Esophagus muscularis mucosa (tissue), 4 donors: ENCODE results near the gene ZNF337. TPM values are rescaled to one million over a fixed set of nuclear protein-coding genes. Genes with fewer than 3 reads are reported as not detected.
"Not testable (repeated sequence)": the region's sequence is repeated elsewhere in the genome, so short reads cannot be mapped to it uniquely, and the experiment has no call there.

ENCODE experiments used
- DNase-seq: peaks from one replicate; pipeline ENCODE4 v3.0.0-alpha.2; 2017; ENCODE audit errors: extremely low spot score
- H3K27ac ChIP-seq, 4 donors: fragments of 200-600 bp; sonication (generic); replicated peaks in 1 of 4; 1 replicate in 3 of 4; 2 replicates in 1 of 4; pipeline ENCODE4 v1.5.1; 2016 to 2019; ENCODE audit warnings: mild to moderate bottlenecking in 1 of 4
- H3K27me3 ChIP-seq, 4 donors: fragments of 200-600 bp; sonication (generic); one replicate each; pipeline versions ENCODE4 v1.5.1 to v1.6.0; 2016 to 2019
- H3K36me3 ChIP-seq, 4 donors: fragments of 200-600 bp; sonication (generic); one replicate each; pipeline ENCODE4 v1.5.1; 2016 to 2019
- H3K4me1 ChIP-seq, 4 donors: fragments of 200-600 bp; sonication (generic); one replicate each; pipeline ENCODE4 v1.5.1; 2016 to 2019
- H3K4me3 ChIP-seq, 4 donors: fragments of 200-600 bp; sonication (generic); 1 replicate in 2 of 4; 2 replicates in 2 of 4; pipeline ENCODE4 v1.5.1; 2016 to 2019; ENCODE audit warnings: mild to moderate bottlenecking in 4 of 4, moderate library complexity in 1 of 4
- H3K9me3 ChIP-seq, 4 donors: fragments of 200-600 bp; sonication (generic); 1 replicate in 3 of 4; 2 replicates in 1 of 4; pipeline ENCODE4 v1.5.1; 2016 to 2019
- EP300 ChIP-seq: sonication (generic); formaldehyde crosslinking; IDR thresholded peaks from one replicate; pipeline ENCODE4 v1.6.1; 2017; ENCODE audit warnings: antibody characterized with exemption
- POLR2A ChIP-seq: fragments of 450-650 bp; IDR thresholded peaks from one replicate; pipeline ENCODE4 v1.6.1; 2017; ENCODE audit warnings: antibody characterized with exemption, moderate library complexity, mild to moderate bottlenecking, low read depth
- POLR2AphosphoS5 ChIP-seq, 2 donors: sonication (generic); formaldehyde crosslinking; IDR thresholded peaks; one replicate each; pipeline ENCODE4 v1.6.1; 2017; ENCODE audit warnings: antibody characterized with exemption in 2 of 2
- WGBS: methylation state at CpG from one replicate; pipeline ENCODE4 v1.1.5; 2018; 5-methylcytosine and 5-hydroxymethylcytosine counted together
- intact Hi-C: fragments of 100-400 bp; cut with DNase I; formaldehyde crosslinking; loops from one replicate; pipeline ENCODE4 v1.15.1; 2023
- total RNA-seq, 4 donors: library from RNA; depleted of rRNA; stranded (reverse); fragments of >200 nt; gene quantifications; one replicate each; pipeline versions ENCODE4 v1.1.0 to v1.2.1, GENCODE V29; 2016
- TF ChIP-seq, protein P1 (sequence below), 3 experiments: fragments of 200-600 bp in 2 of 3; fragments of 450-650 bp in 1 of 3; sonication (generic) in 2 of 3; IDR thresholded peaks; one replicate each; pipeline ENCODE4 v1.5.1; 2017 to 2019; ENCODE audit warnings: antibody characterized with exemption in 3 of 3, mild to moderate bottlenecking in 2 of 3, moderate library complexity in 1 of 3

The ZNF337 gene
- total RNA-seq, 4 donors from 2014 or later, result 13.1 to 17.0 (median 14.8) TPM

DNA sequence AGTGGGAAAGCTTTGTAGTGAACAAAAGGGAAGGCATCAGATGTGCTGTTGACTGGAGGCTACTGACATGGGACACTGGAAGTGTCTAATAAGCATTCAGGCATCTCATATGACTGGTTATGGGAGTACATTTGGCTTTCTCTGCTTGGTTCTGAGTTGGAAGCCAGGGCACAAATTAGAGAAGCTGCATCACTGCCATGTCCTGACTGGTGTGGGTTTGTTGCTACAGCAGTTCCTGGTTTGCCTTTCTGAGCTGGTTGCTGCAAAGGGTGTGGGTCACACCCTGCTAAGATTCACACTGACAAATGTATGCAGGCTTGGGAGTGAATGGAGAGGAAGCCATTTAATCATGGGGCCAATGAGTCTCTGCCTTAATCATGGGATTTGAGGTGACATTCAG, 36.7 kb downstream of the ZNF337 start:
- no peaks in the 10 kb centered on the region for H3K4me1 ChIP-seq
- intact Hi-C loops, result no loop called here
- H3K9me3 ChIP-seq, result no peaks in the 10 kb centered on the region
- H3K27me3 ChIP-seq, result no peaks in the 10 kb centered on the region
- no peak overlapping the region for H3K27ac ChIP-seq
- no peak for TF ChIP-seq POLR2AphosphoS5 (IDR thresholded peaks at IDR 0.05)
- no peak for TF ChIP-seq POLR2A
- TF ChIP-seq EP300, result no peak
- TF ChIP-seq, protein P1, sequence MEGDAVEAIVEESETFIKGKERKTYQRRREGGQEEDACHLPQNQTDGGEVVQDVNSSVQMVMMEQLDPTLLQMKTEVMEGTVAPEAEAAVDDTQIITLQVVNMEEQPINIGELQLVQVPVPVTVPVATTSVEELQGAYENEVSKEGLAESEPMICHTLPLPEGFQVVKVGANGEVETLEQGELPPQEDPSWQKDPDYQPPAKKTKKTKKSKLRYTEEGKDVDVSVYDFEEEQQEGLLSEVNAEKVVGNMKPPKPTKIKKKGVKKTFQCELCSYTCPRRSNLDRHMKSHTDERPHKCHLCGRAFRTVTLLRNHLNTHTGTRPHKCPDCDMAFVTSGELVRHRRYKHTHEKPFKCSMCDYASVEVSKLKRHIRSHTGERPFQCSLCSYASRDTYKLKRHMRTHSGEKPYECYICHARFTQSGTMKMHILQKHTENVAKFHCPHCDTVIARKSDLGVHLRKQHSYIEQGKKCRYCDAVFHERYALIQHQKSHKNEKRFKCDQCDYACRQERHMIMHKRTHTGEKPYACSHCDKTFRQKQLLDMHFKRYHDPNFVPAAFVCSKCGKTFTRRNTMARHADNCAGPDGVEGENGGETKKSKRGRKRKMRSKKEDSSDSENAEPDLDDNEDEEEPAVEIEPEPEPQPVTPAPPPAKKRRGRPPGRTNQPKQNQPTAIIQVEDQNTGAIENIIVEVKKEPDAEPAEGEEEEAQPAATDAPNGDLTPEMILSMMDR (IDR thresholded peaks at IDR 0.05), result no peak
- no peak overlapping the region for H3K4me3 ChIP-seq
- DNase-seq, result no peak
- peaks cover 0 to 17% (median 3%) of the 10 kb centered on the region in 4 donors for H3K36me3 ChIP-seq

DNA sequence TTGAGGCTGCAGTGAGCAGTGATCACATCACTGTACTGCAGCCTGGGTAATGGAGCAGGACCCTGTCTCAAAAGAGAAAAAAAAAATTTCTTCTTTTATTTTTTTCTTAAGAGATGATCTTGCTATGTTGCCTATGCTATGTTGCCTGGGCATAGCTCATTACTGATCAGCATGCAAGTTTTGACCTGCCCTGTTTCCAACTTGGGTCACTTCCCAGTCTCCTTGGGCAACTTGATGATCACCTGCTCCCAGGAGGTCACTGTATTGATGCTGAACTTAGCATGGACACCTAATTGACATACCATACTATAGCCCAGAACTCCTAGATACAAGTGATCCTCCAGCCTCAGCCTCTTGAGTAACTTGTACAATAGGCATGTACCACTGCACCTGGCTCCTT, 42.2 kb downstream of the ZNF337 start:
- intact Hi-C loops, result no loop called here

DNA sequence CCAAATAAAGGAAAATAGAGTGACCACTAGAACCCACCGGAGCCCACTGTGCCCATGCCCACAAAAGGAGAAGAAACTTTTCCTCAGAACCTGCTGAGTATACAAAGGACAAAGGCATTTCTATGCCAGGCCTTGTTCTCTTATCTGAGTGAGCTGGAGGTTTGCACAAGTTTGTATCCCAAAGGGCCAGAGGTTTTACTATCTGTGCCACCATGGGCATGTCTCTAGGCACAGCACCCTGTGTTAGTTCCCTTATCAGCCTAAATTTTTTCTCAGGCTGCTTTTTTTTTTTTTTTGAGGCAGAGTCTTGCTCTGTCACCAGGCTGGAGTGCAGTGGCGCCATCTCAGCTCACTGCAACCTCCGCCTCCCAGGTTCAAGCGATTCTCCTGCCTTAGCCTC, 43.8 kb downstream of the ZNF337 start:
- H3K4me3 ChIP-seq, H3K27ac ChIP-seq, intact Hi-C loops, DNase-seq, H3K27me3 ChIP-seq, H3K4me1 ChIP-seq, H3K9me3 ChIP-seq: not testable (repeated sequence)
- H3K36me3 ChIP-seq, result peaks cover 0 to 18% (median 3%) of the 10 kb centered on the region in 4 donors
- 100% methylated on average over 4 of the region's 4 CpGs for WGBS

More for the DNA sequence above, 42.2 kb downstream of the ZNF337 start:
- H3K4me3 ChIP-seq, result no peak overlapping the region
- no peaks in the 10 kb centered on the region for H3K4me1 ChIP-seq
- no peaks in the 10 kb centered on the region for H3K27me3 ChIP-seq
- H3K36me3 ChIP-seq, result peaks cover 0 to 8% (median 2%) of the 10 kb centered on the region in 4 donors
- no peak overlapping the region for H3K27ac ChIP-seq
- no peak for DNase-seq
- H3K9me3 ChIP-seq, result no peaks in the 10 kb centered on the region
- TF ChIP-seq POLR2A, result no peak
- no peak for TF ChIP-seq EP300
- no peak for TF ChIP-seq POLR2AphosphoS5 (IDR thresholded peaks at IDR 0.05)
- TF ChIP-seq, protein P1 (IDR thresholded peaks at IDR 0.05), result no peak

DNA sequence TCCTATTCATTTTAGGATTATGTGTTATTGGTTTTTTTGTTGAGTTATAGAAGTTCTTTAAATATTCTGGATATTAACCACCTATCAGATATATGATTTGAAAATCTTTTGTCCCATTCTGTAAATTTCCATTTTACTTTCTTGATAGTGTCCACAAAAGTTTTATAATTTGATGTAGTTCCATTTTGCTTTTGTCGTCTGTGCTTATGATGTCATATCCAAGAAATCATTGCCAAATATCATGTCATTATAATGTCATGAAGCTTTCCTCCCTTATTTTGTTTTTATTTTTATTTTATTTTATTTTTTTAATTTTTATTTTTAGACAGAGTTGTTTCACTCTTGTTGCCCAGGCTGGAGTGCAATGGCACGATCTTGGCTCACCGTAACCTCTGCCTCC, 51.8 kb downstream of the ZNF337 start:
- no peaks in the 10 kb centered on the region for H3K4me1 ChIP-seq
- TF ChIP-seq, protein P1 (IDR thresholded peaks at IDR 0.05), result no peak
- TF ChIP-seq EP300, result no peak
- TF ChIP-seq POLR2AphosphoS5 (IDR thresholded peaks at IDR 0.05), result no peak
- TF ChIP-seq POLR2A, result no peak
- peaks cover 0 to 44% (median 8%) of the 10 kb centered on the region in 4 donors for H3K36me3 ChIP-seq
- H3K4me3 ChIP-seq, result no peak overlapping the region
- H3K9me3 ChIP-seq, result no peaks in the 10 kb centered on the region
- H3K27me3 ChIP-seq, result no peaks in the 10 kb centered on the region
- no peak for DNase-seq
- H3K27ac ChIP-seq, result no peak overlapping the region
- intact Hi-C loops, result no loop called here
- WGBS, result 95% methylated on average over 3 of the region's 3 CpGs

DNA sequence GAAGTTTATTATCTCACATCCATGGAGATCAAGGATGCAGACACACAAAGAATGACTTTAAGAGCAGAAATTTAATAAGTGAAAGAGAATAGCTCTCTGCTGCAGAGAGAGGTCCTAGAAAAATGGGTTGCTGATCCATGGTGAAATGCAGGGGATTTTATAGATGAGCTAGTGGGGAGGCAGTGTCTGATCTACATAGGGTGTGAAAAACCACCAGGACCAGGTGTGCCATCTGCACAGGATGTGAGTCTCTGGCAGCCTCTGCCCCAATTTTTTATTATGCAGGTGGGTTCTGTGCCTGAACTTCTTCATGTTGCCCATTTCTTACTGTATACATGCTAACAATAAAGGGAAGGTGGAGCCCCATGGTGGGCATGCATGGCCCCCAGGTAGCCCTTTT, 52.9 kb downstream of the ZNF337 start:
- Histone ChIP-seq H3K36me3 (peaks cover 0 to 42% (median 8%) of the 10 kb centered on the region in 4 donors), H3K4me1 (no peaks in the 10 kb centered on the region), H3K4me3 (no peak overlapping the region), H3K27me3 (no peaks in the 10 kb centered on the region), H3K9me3 (no peaks in the 10 kb centered on the region), H3K27ac (no peak overlapping the region)
- intact Hi-C loops, result no loop called here
- no peak for DNase-seq
- TF ChIP-seq POLR2A (no peak), EP300 (no peak), POLR2AphosphoS5 (IDR thresholded peaks at IDR 0.05) (no peak)
- TF ChIP-seq, protein P1 (IDR thresholded peaks at IDR 0.05), result no peak
